Endothelial cell of umbilical vein (primary cell): ENCODE data around the gene EGFL6. TPM values are rescaled to one million over a fixed set of nuclear protein-coding genes. Genes with fewer than 3 reads are reported as not detected.

ENCODE experiments used
- BruUV-seq: library from RNA; stranded (reverse); fragments of 400-500 nt; replicated peaks from 2 replicates; lab custom pipeline; 2021; lab: Mats Ljungman, UMichigan
- CTCF ChIA-PET: fragments of 300-600, 350-600 bp; sonication (Branson Sonifier 250); formaldehyde crosslinking; loops from one replicate; lab custom pipeline; 2021; ENCODE audit warnings: antibody characterized with exemption, inconsistent platforms; lab: Charles Lee
- POLR2A ChIA-PET: fragments of 300-600, 350-600 bp; sonication (Branson Sonifier 250); formaldehyde crosslinking; loops from one replicate; lab custom pipeline; 2021; ENCODE audit warnings: antibody characterized with exemption, inconsistent platforms; lab: Charles Lee
- DNase-seq: peaks from one replicate; pipeline ENCODE4 v3.0.0-alpha.2; 2011; ENCODE audit warnings: low read depth, low spot score
- FAIRE-seq: peaks from 2 replicates; lab custom pipeline; 2011; peaks lifted over from hg19 to GRCh38; lab: Jason Lieb, UNC
- H2AFZ ChIP-seq: 2 replicates; pipeline ENCODE4 v1.6.0; 2012; ENCODE audit warnings: low read depth, low read length, control low read depth, inconsistent platforms
- H3K27ac ChIP-seq: 2 replicates; pipeline ENCODE4 v1.5.1; 2011; ENCODE audit warnings: low read depth, mild to moderate bottlenecking, control low read depth, low read length, moderate library complexity; ENCODE audit not compliant: insufficient read depth
- H3K27me3 ChIP-seq, 2 experiments: 2 replicates each; pipeline versions ENCODE4 v1.6.0 to v1.6.1; 2011; ENCODE audit warnings: low read length in 2 of 2, mixed read lengths in 1 of 2; ENCODE audit not compliant: control insufficient read depth in 2 of 2, insufficient read depth in 2 of 2
- H3K36me3 ChIP-seq, 2 experiments: 2 replicates in 1 of 2; 3 replicates in 1 of 2; pipeline ENCODE4 v1.5.1; 2011; ENCODE audit warnings: low read length in 2 of 2, mild to moderate bottlenecking in 1 of 2, moderate library complexity in 1 of 2; ENCODE audit not compliant: control insufficient read depth in 2 of 2, insufficient read depth in 2 of 2; ENCODE audit errors: extremely low read depth in 1 of 2
- H3K4me1 ChIP-seq: 3 replicates; pipeline ENCODE4 v1.5.1; 2011; ENCODE audit warnings: mild to moderate bottlenecking, low read length; ENCODE audit not compliant: control insufficient read depth, insufficient read depth; ENCODE audit errors: extremely low read depth
- H3K4me2 ChIP-seq: 2 replicates; pipeline ENCODE4 v1.6.1; 2011; ENCODE audit warnings: low read length, control low read depth, mixed read lengths; ENCODE audit not compliant: insufficient read depth
- H3K4me3 ChIP-seq, 3 experiments: fragments of 200-600 bp in 1 of 3; sonication (generic), shearing (Covaris generic) in 1 of 3; replicated peaks in 1 of 3; 2 replicates each; pipeline ENCODE4 v1.5.1; 2011 to 2016; ENCODE audit warnings: control low read depth in 3 of 3, low read length in 3 of 3, mild to moderate bottlenecking in 2 of 3, inconsistent platforms in 1 of 3, low read depth in 1 of 3, moderate library complexity in 1 of 3; ENCODE audit not compliant: insufficient read depth in 1 of 3
- H3K79me2 ChIP-seq: 2 replicates; pipeline ENCODE4 v1.6.0; 2012; ENCODE audit warnings: low read length, inconsistent platforms; ENCODE audit not compliant: control insufficient read depth, insufficient read depth
- H3K9ac ChIP-seq: replicated peaks from 2 replicates; pipeline ENCODE3; 2011; ENCODE audit warnings: low read length, control low read depth; ENCODE audit not compliant: insufficient read depth; ENCODE audit errors: extremely low read depth
- H3K9me1 ChIP-seq: replicated peaks from 3 replicates; pipeline ENCODE4 v1.6.0; 2011; ENCODE audit warnings: mild to moderate bottlenecking, low read length; ENCODE audit not compliant: control insufficient read depth, insufficient read depth; ENCODE audit errors: extremely low read depth
- H3K9me3 ChIP-seq: replicated peaks from 2 replicates; pipeline ENCODE4 v1.5.1; 2012; ENCODE audit warnings: low read length, inconsistent platforms; ENCODE audit not compliant: control insufficient read depth, insufficient read depth
- H4K20me1 ChIP-seq: replicated peaks from 2 replicates; pipeline ENCODE3; 2011; ENCODE audit warnings: mild to moderate bottlenecking, low read length; ENCODE audit not compliant: control insufficient read depth, insufficient read depth; ENCODE audit errors: extremely low read depth
- EZH2 ChIP-seq: IDR thresholded peaks from 2 replicates; pipeline ENCODE4 v1.6.1; 2012; ENCODE audit warnings: borderline replicate concordance, low read depth, mild to moderate bottlenecking, moderate library complexity, low read length, inconsistent platforms; ENCODE audit not compliant: severe bottlenecking
- FOS ChIP-seq: IDR thresholded peaks from 2 replicates; pipeline ENCODE4 v1.6.1; 2011; ENCODE audit warnings: mild to moderate bottlenecking, low read length, moderate library complexity, borderline replicate concordance; ENCODE audit not compliant: insufficient read depth
- GATA2 ChIP-seq: IDR thresholded peaks from 2 replicates; pipeline ENCODE4 v1.7.0; 2011; ENCODE audit warnings: low read depth, mild to moderate bottlenecking, moderate library complexity, mixed read lengths, low read length; ENCODE audit not compliant: insufficient read length, insufficient read depth
- JUN ChIP-seq: IDR thresholded peaks from 2 replicates; pipeline ENCODE4 v1.6.1; 2011; ENCODE audit warnings: borderline replicate concordance, low read depth; ENCODE audit not compliant: insufficient read length, insufficient read depth
- MYC ChIP-seq: IDR thresholded peaks from one replicate; pipeline ENCODE4 v1.6.1; 2011; ENCODE audit warnings: mild to moderate bottlenecking, low read depth, low read length
- POLR2A ChIP-seq: IDR thresholded peaks from 2 replicates; pipeline ENCODE4 v1.6.1; 2012; ENCODE audit warnings: low read depth, mild to moderate bottlenecking, control low read depth, low read length
- POLR2AphosphoS5 ChIP-seq: IDR thresholded peaks from 2 replicates; pipeline ENCODE4 v1.6.1; 2012; ENCODE audit warnings: low read depth, mild to moderate bottlenecking, control low read depth, low read length, moderate library complexity; ENCODE audit not compliant: insufficient read depth
- dilution Hi-C: fragments of 300-500 bp; cut with MboI; formaldehyde crosslinking; loops from one replicate; pipeline ENCODE4 v1.15.0; 2019; ENCODE audit warnings: low sequenced_read_pairs; ENCODE audit not compliant: extremely low pct_ligation_motif_present
- intact Hi-C: fragments of 100-400 bp; cut with micrococcal nuclease; formaldehyde crosslinking; loops from one replicate; pipeline ENCODE4 v1.10.0; 2022
- polyA plus RNA-seq, 4 experiments: library from polyadenylated mRNA; depleted of rRNA in 3 of 4; stranded (reverse) in 3 of 4; unstranded in 1 of 4; fragments of >200 nt; gene quantifications; 2 replicates each; pipeline versions ENCODE4 v1.2.1 to v1.2.3, GENCODE V29; 2011 to 2012; ENCODE audit warnings: missing spikeins in 1 of 4
- total RNA-seq: library from RNA; stranded (reverse); gene quantifications from 2 replicates; pipeline ENCODE4 v1.2.3, GENCODE V29; 2021
- TF ChIP-seq, protein P1 (sequence below), 2 donors: IDR thresholded peaks; 1 replicate in 1 of 2; 2 replicates in 1 of 2; pipeline ENCODE4 v1.5.1; 2011; ENCODE audit warnings: low read length in 2 of 2, mild to moderate bottlenecking in 2 of 2, moderate library complexity in 2 of 2, control low read depth in 1 of 2, inconsistent platforms in 1 of 2, low read depth in 1 of 2; ENCODE audit not compliant: insufficient read depth in 1 of 2; ENCODE audit errors: extremely low read depth in 1 of 2
- TF ChIP-seq, protein P2 (sequence below): IDR thresholded peaks from 2 replicates; pipeline ENCODE4 v1.6.1; 2011; ENCODE audit not compliant: insufficient read depth, insufficient read length

EGFL6 gene
- total and polyA plus RNA-seq, 2 donors (not counting 3 experiments of a cell fraction or from before 2014, with no cell fraction given) = not detected

DNA sequence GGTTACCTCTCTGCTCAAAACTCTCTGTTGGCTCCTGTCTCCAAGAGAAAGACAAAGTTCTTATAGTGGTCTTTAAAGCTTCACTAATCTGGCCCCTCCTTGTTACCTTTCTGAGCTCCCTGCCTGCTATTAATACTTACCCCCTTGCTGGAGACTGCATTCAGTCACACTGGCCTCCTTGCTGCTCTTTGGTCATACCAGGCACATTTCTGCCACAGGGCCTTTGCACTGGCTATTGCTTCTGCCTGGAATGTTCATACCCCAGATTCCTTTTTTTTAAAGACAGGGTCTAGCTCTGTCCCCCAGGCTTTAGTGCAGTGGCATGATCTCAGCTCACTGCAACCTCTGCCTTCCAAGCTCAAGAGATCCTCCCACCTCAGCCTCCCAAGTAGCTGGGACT, 103.6 kb downstream of the EGFL6 start:
- H3K27ac ChIP-seq = no peak overlapping the region
- ChIA-PET CTCF (no interaction called here), POLR2A (no interaction called here)
- TF ChIP-seq GATA2 = no peak
- TF ChIP-seq FOS = no peak
- TF ChIP-seq, protein P1, sequence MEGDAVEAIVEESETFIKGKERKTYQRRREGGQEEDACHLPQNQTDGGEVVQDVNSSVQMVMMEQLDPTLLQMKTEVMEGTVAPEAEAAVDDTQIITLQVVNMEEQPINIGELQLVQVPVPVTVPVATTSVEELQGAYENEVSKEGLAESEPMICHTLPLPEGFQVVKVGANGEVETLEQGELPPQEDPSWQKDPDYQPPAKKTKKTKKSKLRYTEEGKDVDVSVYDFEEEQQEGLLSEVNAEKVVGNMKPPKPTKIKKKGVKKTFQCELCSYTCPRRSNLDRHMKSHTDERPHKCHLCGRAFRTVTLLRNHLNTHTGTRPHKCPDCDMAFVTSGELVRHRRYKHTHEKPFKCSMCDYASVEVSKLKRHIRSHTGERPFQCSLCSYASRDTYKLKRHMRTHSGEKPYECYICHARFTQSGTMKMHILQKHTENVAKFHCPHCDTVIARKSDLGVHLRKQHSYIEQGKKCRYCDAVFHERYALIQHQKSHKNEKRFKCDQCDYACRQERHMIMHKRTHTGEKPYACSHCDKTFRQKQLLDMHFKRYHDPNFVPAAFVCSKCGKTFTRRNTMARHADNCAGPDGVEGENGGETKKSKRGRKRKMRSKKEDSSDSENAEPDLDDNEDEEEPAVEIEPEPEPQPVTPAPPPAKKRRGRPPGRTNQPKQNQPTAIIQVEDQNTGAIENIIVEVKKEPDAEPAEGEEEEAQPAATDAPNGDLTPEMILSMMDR (IDR thresholded peaks at IDR 0.05; ENCODE audit: extremely low read depth in 1 of 2, insufficient read depth in 1 of 2, low read depth in 1 of 2, low read length in 2 of 2) = no peak
- no peak for TF ChIP-seq MYC
- no peak for TF ChIP-seq POLR2AphosphoS5
- H3K4me1 ChIP-seq = no peaks in the 10 kb centered on the region
- FAIRE-seq = no peak
- H3K9me3 ChIP-seq = no peaks in the 10 kb centered on the region
- H3K79me2 ChIP-seq = no peaks in the 10 kb centered on the region
- no peaks in the 10 kb centered on the region for H3K27me3 ChIP-seq
- dilution Hi-C loops = no loop called here
- no peak overlapping the region for H2AFZ ChIP-seq
- H3K4me3 ChIP-seq = no peak overlapping the region
- intact Hi-C loops = no loop called here
- H3K4me2 ChIP-seq = no peak overlapping the region
- no peaks in the 10 kb centered on the region for H4K20me1 ChIP-seq
- no peaks in the 10 kb centered on the region for H3K36me3 ChIP-seq
- H3K9ac ChIP-seq = no peak overlapping the region
- no peak for DNase-seq
- no peaks in the 10 kb centered on the region for H3K9me1 ChIP-seq
- no TSS peak for BruUV-seq

DNA sequence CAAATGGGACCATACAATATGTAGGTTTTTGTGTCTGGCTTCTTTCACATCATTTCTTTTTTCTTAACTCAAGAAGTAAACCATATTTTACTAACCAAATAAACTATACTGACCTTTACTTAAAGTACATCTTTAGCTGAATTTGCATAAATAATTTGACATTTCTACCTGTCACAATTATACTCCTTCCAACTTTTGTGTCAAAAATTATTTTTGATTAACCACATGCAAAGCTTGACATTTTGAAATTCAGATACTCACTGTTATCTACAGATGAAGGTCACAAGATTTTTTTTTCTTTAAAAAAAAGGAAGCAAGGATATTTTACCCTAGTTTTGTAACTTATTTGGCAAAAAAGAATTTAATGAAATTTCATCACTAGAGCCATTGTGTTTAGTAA, 107.5 kb downstream of the EGFL6 start:
- no peak for TF ChIP-seq POLR2A
- no peak for TF ChIP-seq GATA2
- no peak for TF ChIP-seq MYC
- no peak for TF ChIP-seq JUN
- no peak for TF ChIP-seq POLR2AphosphoS5
- no peak for TF ChIP-seq EZH2
- TF ChIP-seq, protein P2, sequence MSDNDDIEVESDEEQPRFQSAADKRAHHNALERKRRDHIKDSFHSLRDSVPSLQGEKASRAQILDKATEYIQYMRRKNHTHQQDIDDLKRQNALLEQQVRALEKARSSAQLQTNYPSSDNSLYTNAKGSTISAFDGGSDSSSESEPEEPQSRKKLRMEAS = no peak
- TF ChIP-seq FOS = no peak
- TF ChIP-seq, protein P1 (IDR thresholded peaks at IDR 0.05; ENCODE audit: extremely low read depth in 1 of 2, insufficient read depth in 1 of 2, low read depth in 1 of 2, low read length in 2 of 2) = no peak
- no peaks in the 10 kb centered on the region for H3K36me3 ChIP-seq
- H3K9me1 ChIP-seq = no peaks in the 10 kb centered on the region
- no peaks in the 10 kb centered on the region for H4K20me1 ChIP-seq
- POLR2A ChIA-PET = no interaction called here
- no peak overlapping the region for H3K4me3 ChIP-seq
- H3K4me2 ChIP-seq = no peak overlapping the region
- no peak overlapping the region for H3K9ac ChIP-seq
- H2AFZ ChIP-seq = no peak overlapping the region
- dilution Hi-C loops (no loop called here), intact Hi-C loops (no loop called here)
- H3K27me3 ChIP-seq = no peaks in the 10 kb centered on the region
- no peaks in the 10 kb centered on the region for H3K79me2 ChIP-seq
- BruUV-seq = no TSS peak
- FAIRE-seq (no peak), DNase-seq (no peak)
- H3K4me1 ChIP-seq = no peaks in the 10 kb centered on the region
- CTCF ChIA-PET = no interaction called here
- no peak overlapping the region for H3K27ac ChIP-seq
- H3K9me3 ChIP-seq = no peaks in the 10 kb centered on the region
